GM18870 (cell line): Measurements from ENCODE around the gene LURAP1L.

ENCODE experiments used
- ATAC-seq: cut with Tn5 transposase; IDR thresholded peaks from one replicate; pipeline ENCODE4 v1.9.1; 2021; ENCODE audit warnings: moderate library complexity; ENCODE audit not compliant: unreplicated experiment

The LURAP1L gene

DNA sequence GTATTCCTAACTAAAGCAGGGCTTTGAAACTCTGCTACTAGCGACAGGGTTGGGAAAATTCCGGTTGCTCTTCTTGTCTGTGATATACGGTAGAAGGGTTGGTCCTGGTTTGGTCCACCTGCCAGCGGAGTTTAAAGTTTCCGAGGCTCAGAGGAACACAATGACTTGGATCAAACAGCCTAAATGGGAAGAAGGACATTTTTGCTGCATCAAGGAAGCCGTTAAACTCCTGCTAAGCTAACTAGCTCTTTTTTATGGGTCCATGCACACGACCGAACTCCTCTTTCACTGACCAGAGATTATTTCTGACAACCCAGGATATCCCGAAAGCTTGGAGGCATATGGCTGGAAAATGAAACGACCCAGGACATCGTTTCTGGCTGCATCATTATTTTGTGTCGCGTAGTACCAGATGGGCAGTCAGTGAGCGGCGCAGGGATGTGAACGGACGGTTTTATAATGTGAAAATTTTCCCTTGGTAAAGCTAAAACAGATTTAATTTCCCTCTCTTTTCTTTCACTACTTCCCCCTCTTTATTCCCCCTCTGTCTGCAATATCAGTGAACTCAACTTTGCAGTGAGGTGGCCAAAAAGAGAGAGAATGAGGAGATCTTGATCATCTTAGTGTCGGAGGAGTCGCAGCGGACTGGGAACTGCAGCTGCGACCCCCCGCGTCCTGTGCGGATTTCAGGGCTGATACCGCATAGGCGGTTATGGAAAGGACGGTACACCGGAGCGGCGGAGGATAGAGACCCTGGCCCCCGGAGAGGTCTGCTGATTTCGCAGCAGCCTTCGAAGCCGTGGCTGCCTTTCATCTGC lies at the start of gene LURAP1L:
LURAP1L (plus strand) TSS at position 160 of the 818 bp plus-strand sequence. CDS start 696 bp downstream, outside the sequence.
- ATAC-seq: no peak

- ATAC-seq: no peak
Measured at GRCh38 chr9:12726795-12727194, 48.0 kb upstream of the LURAP1L start.

DNA sequence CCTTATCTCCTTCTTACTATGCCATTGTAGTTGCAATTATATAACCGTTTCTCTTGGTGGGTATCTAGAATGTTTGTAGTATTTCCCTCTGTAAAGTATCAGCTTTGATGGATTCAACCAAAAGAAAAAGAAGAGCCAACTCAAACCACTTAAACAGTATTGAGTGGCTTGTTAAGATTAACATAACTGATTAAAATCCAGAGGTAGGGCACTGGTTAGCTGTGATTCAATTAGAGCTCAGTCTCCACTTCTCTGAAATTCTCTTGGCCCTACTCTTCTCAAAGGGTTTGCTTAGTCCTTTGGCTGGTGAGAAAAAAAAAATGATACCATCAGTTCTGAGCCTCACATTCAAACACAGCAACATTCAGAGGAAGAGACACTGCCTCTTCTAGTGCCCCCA lies 44.6 kb upstream of the LURAP1L start:
- no peak for ATAC-seq

GRCh38 chr9:12730927-12731326 lies 43.9 kb upstream of the LURAP1L start:
- no peak for ATAC-seq

DNA sequence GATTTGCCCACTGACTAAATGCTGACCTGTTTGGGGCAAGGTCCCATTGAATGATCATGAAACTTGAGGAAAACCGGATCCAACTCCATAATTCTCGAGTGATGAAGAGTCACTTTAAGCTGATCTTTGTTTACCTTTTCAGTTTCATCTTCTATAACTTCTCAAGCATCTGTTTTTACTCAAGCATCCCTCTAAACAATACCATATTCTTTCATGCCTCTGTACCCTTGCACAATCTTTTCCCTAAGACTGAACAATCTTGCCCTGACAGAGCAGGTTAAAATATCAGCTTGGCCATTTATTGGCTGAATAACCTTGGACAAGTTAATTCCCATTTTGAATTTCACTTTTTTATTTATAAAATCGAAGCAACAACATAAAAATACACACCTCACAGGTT lies 41.8 kb upstream of the LURAP1L start:
- ATAC-seq: no peak

DNA sequence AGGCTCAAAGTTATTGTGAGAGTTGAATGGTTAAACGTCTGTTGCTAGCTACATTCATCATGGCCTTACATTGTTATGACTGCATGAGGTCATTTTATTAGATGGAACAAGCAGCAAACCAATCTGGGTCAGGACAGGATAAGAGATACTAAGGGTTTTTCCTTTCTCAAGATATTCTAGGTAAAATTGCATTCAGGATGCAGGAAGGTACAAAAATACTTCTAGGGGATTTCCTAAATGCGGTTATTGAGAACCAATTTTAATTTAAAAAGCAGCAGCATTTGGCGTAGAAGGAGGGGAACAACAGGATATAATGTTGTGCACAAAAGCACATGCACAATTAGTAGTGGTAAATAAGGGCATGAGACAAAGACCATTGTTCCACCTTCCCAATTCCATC lies 39.2 kb upstream of the LURAP1L start:
- ATAC-seq: peak; percentile 38

DNA sequence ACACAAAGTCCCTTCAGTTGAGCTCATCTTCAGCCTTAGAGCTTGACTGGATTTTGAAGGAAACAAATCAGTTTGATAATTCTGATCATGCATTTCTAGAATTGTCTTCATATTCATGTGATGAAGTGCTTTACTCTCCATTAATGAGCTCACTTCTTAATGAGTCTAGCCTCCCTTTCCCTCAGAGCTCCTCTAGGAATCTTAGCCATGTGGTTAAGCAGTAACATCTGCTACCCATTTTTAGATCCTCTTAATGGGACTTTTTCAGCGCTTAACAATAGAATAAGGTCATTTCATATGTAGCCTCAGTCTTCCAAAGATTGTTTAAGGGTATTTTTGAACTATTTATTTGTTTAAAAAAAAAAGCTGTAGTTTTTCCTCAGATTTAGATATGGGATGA lies 36.9 kb upstream of the LURAP1L start:
- no peak for ATAC-seq

GRCh38 chr9:12739014-12739652 lies 35.7 kb upstream of the LURAP1L start:
- ATAC-seq: no peak

- ATAC-seq: no peak
Measured at GRCh38 chr9:12740845-12741244, 34.0 kb upstream of the LURAP1L start.

DNA sequence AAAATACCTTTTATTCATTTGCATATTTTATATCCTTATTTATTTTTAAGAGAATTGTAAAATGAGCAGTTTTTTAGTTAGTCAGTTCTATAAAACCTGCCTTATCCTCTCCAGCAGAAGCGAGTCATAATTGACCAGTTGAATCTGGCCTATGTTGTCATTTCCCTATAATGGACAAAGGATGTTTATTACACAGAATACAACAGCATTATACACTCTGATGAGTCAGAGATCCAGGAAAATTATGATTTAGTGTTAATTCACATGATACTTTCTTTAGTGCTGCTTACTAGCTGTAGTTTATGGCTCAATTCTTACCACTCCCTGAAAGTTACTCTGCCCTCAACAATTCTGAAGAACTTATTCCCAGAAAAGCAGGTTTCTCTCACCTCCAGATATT lies 26.8 kb upstream of the LURAP1L start:
- no peak for ATAC-seq

- ATAC-seq: no peak
Measured at GRCh38 chr9:12748954-12749353, 25.9 kb upstream of the LURAP1L start.

DNA sequence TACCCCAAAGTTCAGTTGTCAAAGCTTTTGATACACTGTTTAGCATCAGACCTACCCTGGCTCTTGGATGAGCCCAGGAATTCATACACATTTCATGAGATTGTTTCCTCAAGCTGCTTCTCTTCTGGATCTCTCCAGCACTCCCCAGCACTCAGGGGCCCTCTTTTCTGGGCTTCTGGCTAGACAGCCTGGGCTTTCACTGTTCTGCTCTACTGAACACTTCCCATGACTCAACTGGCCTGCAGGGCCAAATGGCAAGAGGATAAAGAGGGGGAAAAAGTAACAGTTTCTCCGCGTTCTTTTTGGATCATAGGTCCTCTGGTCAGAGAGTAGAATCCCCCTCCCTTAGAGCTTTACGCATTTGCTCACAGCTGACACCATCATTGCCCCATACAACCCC lies 20.9 kb upstream of the LURAP1L start:
- no peak for ATAC-seq

- no peak for ATAC-seq
Measured at GRCh38 chr9:12759761-12760160, 15.1 kb upstream of the LURAP1L start.

DNA sequence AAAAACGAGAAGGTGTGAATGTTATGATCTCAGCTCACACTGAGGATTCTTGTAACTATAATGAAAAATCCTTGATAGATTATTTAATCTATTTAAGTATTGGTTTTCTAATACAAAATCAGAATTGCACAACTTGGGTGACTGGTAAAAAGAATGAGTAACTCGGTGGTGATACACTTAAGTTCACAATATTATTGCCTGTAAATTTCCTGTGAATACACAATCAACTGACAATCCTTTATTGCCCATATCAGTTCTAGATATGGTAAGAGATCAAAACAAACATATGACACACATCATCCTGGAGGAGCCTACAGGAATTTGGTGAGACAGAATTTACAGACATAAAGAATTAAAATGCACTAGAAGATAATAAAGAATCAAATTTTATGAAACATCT lies 14.1 kb upstream of the LURAP1L start:
- no peak for ATAC-seq

DNA sequence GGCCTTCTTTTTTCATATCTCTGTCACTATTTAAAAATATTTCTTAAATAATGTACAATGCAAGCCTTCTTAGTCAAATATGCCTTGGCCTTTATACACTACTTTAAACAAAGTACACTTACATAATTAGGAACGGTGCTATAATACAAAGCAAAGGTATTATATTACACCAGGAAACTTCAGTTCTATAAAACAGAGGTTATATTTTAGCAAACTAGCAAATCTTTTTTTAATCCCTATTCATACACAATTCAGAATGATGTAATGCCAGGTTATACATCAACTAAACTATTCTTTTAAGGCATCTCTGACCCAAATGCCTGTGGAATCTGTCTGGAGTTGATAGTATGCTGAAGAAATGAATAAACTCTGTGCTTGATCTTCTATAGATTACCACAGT lies 10.7 kb upstream of the LURAP1L start:
- ATAC-seq: no peak

- ATAC-seq: no peak
Measured at GRCh38 chr9:12765088-12765798, 9.6 kb upstream of the LURAP1L start.

- ATAC-seq: no peak
Measured at GRCh38 chr9:12766357-12766756, 8.5 kb upstream of the LURAP1L start.

- no peak for ATAC-seq
Measured at GRCh38 chr9:12770261-12770660, 4.6 kb upstream of the LURAP1L start.

DNA sequence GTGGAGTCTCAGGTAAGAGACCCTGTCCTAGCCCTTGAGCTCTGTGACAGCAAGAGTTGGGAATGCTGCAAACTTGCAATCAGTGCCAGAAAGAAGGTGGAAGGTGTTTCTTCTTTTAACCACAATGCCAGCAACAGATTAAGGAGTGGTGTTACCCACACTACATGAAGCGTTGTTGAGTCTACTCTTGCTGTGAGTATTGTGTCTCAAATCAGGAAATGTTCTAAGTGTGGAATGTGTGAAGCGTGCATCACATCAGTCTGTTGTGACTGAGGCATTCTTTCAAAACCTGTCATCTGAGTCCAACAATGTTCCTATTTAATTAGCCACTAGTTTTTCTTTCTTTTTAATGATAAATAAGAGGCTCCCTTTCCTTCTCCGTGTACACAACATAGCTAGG lies 2.9 kb upstream of the LURAP1L start:
- no peak for ATAC-seq

DNA sequence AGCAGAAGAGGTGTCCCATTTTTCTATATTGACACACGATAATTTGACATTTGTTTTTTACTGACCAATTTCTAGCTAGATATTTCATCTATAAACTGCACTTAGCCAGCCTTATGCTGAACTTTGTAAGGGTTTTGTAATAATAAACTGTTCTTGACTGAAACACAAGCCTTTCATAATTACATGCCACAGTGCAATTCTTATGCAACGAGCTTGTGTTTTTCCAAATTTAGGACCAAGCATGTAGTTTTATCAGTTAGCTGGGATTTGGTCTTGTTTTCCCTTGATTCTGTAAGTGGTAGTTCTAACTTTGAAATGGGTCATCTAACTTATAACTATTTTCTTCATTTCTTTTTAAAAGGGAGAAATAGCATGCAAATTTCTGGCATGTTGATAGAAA lies 1.3 kb upstream of the LURAP1L start:
- ATAC-seq: no peak

GRCh38 chr9:12775679-12776512 lies 1.1 kb downstream of the LURAP1L start:
- peak; percentile 86 for ATAC-seq
